NOMO-1 treated with DMSO at 0.1 percent for 48 hours (cell line): ENCODE data around the gene PPFIA4.

Source experiments
- DNase-seq: peaks from one replicate; lab custom pipeline; 2025; ENCODE audit not compliant: unreplicated experiment; lab: John Stamatoyannopoulos, UW

The PPFIA4 gene

DNA sequence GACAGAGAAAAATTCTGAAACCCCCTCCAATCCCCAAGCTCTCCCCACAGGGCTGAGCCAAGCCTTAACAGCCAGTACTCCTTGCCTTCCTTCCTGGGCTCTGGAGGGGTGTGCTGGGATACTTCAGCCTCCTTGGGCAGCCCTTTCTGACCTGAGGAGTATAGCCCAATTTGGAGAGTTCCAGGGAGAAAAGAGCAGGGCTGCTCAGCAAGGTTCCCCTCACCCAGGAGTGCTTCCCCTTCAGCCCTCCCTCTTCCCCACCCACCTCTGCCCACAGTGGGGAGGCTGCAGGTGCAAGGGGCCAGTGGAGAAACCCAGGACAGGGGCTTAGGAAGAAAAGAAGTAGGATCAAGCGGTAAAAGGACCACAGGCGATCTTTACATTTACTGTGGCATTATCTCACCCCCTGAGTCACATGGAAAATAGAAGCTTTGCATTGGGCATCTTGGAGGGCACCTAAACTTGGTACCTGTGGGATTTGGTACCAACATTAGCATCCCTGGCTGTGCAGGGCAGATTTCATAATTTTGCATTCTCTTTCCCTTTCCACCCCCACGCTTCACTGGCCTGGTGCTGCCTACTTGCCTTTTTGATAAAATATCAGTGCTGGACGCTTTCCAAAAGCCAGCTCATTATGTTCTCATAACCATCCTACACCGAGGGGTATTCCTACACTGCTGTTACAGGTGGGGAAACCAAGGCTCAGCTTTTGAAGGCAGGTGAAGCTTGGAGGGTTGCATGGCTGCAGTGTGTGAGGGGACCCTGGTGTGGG lies 98.4 kb downstream of the PPFIA4 start:
- DNase-seq = no peak

DNA sequence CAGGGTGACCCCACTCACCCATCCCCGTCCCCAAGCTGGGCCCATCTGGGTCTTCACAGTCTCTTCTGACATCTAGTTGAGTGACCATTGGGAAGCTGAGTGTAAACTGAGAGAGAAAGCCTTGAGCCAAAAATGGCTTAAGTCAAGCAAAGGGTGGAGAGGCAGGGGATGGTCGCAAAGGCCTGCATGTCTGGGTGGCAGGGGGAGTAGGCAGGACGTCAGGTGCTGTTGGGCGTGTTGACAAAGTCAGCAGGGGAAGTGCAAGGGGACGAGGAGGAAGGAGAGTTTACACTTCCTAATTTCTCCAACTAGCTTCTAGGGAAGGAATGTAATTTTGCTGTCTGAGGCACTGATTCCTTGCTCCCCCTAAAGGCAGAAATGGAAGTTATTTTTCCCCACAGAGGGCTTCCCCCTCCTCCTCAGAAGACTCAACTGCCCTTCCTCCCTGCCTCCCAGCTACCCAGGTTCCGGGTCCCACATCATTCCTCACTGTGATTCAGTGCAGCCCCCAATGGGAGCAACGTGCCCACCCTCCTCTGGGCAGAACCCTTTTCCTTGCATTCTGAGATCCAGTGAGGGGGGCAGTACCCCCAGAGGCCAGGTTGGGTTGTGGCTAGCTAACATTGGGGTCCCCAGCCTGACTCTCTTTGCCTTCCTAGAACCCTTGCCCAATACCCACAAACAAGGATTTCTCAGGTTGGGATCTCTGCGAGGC lies 100.0 kb downstream of the PPFIA4 start:
- DNase-seq = no peak

DNA sequence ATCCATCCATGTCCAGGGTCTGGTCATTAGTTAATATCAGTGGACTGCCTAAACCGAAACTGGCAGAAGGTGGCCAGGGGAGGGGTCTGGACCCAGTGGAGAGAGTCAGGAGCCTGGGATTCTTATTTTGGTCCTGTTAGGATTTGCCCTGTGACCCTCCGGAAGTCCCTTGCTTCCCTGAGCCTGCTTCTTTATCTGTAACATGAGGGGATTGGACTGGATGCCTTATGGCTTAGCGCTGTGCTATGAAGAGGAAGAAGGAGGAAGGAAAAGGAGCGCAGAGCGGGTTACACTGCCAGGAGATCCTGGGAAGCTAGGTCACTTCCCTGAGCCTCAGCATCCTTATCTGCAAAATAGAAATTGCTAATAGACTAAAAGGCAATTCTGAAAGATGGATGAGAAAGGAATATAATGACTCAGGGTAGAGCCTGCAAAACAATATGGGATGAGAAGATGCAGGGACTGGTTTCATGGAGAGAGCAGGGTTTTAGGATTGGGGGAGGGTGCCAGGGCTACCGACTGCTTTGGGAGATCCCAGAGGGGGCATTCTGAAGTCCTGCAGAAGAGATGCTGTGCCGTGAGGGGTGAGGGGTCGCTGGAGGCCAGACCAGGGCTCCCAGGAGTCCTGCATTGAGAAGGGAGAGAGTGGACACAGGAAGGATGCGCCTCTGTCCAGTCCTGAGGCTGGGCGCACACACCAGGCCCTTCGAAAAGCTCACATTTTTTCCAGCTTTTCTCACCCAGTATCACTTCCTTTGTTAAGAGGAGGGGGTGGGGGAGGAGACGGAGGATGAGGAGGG lies 100.8 kb downstream of the PPFIA4 start:
- no peak for DNase-seq

DNA sequence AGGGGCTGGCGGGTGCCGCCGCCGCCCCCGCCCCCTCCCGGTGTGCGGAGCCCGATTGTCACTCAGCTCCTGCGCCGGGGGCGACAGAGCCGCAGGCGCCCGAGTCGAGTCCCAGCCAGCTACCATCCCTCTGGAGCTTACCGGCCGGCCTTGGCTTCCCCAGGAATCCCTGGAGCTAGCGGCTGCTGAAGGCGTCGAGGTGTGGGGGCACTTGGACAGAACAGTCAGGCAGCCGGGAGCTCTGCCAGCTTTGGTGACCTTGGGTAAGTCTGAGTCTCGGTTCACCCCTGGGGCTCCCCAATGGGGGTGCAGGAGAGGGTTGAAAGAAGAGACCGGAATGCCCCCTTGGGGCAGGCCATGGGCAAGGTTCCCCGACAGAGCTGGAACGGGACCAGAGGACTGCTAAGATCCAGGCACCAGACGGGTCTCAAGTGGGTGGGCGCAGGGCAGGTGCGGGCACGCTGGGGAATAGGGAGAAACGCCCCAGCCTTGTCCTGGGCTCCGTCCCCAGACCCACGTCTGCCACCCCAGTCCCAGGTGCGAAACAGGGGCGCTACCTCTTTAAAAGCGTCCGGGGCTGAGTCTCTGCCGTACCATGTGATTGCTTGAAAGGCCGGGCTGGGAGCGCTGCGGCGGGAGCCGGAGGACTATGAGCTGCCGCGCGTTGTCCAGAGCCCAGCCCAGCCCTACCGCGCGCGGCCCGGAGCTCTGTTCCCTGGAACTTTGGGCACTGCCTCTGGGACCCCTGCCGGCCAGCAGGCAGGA lies 101.6 kb downstream of the PPFIA4 start, which contains the start of gene ADORA1:
ADORA1 (plus strand) TSS at position 61 of the 765 bp plus-strand sequence. CDS start 1,116 bp downstream, outside the sequence.
- DNase-seq = peak; percentile 54

DNA sequence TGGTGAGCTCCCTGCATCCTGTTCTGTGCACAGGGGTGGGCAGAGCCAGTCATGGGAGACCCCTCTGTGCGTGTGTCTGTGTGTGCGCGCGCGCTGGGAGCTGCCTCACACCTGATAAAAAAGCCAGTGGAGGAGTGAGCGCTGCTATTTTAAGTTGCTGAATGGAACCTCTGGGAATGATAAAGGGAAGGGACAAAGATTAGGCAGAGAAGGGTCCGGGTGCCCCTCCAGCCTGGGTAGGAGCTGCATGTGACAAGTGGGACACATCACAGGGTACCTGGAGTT lies 102.1 kb downstream of the PPFIA4 start:
- DNase-seq = no peak
